MCF 10A (cell line): ENCODE measurements around the gene IGF1. TPM values are rescaled to one million over a fixed set of nuclear protein-coding genes. Genes with fewer than 3 reads are reported as not detected.
A peak's percentile ranks its signal among the peaks of the same experiment; 100 is the strongest.

Source experiments
- BruUV-seq: library from RNA; stranded (reverse); fragments of 400-500 nt; replicated peaks from 2 replicates; lab custom pipeline; 2021; lab: Mats Ljungman, UMichigan
- CTCF ChIA-PET: fragments of 300-600 bp; sonication (Branson Sonifier 250); formaldehyde crosslinking; extraction: SDS; loops from one replicate; lab custom pipeline; 2021; ENCODE audit warnings: antibody characterized with exemption, inconsistent platforms; lab: Yijun Ruan, JAX
- POLR2A ChIA-PET: fragments of 300-600, 350-650 bp; sonication (Branson Sonifier 250); formaldehyde crosslinking; extraction: SDS; loops from one replicate; lab custom pipeline; 2020; ENCODE audit warnings: antibody characterized with exemption, inconsistent platforms; lab: Yijun Ruan, JAX
- DNase-seq: peaks from one replicate; pipeline ENCODE4 v3.0.0-alpha.2; 2018; ENCODE audit not compliant: unreplicated experiment
- H3K27ac Mint-ChIP-seq: one replicate; pipeline ENCODE4 v1.8.0; 2022; ENCODE audit warnings: mild to moderate bottlenecking, low read depth, mixed read lengths; ENCODE audit not compliant: unreplicated experiment
- H3K27me3 Mint-ChIP-seq: one replicate; pipeline ENCODE4 v1.8.0; 2022; ENCODE audit warnings: mixed read lengths; ENCODE audit not compliant: insufficient read depth, unreplicated experiment
- H3K36me3 Mint-ChIP-seq: one replicate; pipeline ENCODE4 v1.8.0; 2022; ENCODE audit warnings: mild to moderate bottlenecking, moderate library complexity, mixed read lengths; ENCODE audit not compliant: insufficient read depth, unreplicated experiment
- H3K4me1 Mint-ChIP-seq: one replicate; pipeline ENCODE4 v1.8.0; 2022; ENCODE audit warnings: mixed read lengths; ENCODE audit not compliant: insufficient read depth, unreplicated experiment
- H3K4me3 Mint-ChIP-seq: one replicate; pipeline ENCODE4 v1.8.0; 2022; ENCODE audit warnings: mild to moderate bottlenecking, moderate library complexity, mixed read lengths; ENCODE audit not compliant: unreplicated experiment
- H3K9me3 Mint-ChIP-seq: one replicate; pipeline ENCODE4 v1.8.0; 2022; ENCODE audit warnings: mixed read lengths; ENCODE audit not compliant: unreplicated experiment
- intact Hi-C: fragments of 100-400 bp; cut with micrococcal nuclease; formaldehyde crosslinking; loops from 2 replicates; pipeline ENCODE4 v1.14.1; 2022
- total RNA-seq: library from RNA; stranded (reverse); gene quantifications from 2 replicates; pipeline ENCODE4 v1.2.3, GENCODE V29; 2022
- TF ChIP-seq, protein P1 (sequence below): fragments of 200-600 bp; IDR thresholded peaks from one replicate; pipeline ENCODE4 v1.8.0; 2022; ENCODE audit warnings: antibody characterized with exemption, mild to moderate bottlenecking; ENCODE audit not compliant: unreplicated experiment

Gene IGF1
- total RNA-seq, 1 experiment from 2014 or later: not detected

DNA sequence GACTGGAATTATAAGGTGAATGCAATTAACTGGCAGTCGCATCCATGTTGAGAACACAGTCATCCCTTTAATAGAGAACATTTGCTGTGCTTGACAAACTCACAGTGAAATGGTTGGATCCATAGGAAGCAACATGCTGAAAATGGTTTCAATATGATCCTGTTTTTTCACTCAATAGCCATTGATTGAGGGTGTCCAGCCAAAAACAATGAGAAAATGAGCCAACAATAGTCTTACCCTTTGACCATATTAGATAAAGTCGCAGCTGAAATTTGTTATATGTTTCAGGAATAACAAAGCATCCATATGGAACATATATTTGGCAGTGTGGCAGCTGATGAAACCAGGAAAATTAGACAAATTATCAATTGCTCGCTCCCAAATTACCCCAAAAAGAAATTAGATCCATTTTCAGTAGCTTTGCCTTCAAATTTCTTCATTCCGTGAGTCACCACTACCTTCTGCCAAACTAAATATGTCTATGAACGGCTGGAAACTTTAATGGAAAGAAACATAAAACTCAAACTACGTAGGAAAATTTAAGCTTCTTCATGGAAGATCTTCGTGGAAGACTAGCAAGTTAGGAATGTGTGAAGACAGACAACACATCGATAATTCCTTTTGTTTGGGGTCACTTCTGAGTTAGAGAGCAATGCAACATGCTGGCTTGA, 17.4 kb downstream of the IGF1 start:
- CTCF ChIA-PET: interaction anchor here (0.5 to 5.8 kb wide), 6 partner anchors 20 to 515 kb away, joined by 3 to 39 read pairs (median 4); no protein-coding TSS in a partner anchor
- no TSS peak for BruUV-seq

DNA sequence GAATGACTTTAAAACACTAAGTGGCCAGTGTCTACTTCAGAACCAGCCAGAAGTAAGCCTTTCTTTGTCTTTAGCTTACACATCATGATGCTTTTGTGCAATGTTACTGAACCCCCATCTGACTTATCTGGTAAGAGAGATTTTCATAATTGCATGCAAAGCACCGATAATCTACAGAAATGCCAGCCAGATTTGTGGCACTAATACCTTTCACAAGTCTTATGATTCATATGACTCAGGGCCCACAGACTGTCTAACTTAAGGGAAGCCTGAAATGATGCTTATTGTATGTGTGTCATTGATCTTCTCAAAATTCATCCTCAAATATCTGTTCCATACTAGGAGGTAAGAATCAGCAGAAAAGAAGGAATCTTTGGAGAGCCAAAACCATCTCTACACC, 18.0 kb downstream of the IGF1 start:
- Mint-ChIP-seq H3K27ac (no peak overlapping the region), H3K4me1 (peaks cover 25% of the 10 kb centered on the region), H3K27me3 (no peaks in the 10 kb centered on the region), H3K36me3 (no peaks in the 10 kb centered on the region), H3K9me3 (no peaks in the 10 kb centered on the region), H3K4me3 (no peak overlapping the region)
- TF ChIP-seq, protein P1, sequence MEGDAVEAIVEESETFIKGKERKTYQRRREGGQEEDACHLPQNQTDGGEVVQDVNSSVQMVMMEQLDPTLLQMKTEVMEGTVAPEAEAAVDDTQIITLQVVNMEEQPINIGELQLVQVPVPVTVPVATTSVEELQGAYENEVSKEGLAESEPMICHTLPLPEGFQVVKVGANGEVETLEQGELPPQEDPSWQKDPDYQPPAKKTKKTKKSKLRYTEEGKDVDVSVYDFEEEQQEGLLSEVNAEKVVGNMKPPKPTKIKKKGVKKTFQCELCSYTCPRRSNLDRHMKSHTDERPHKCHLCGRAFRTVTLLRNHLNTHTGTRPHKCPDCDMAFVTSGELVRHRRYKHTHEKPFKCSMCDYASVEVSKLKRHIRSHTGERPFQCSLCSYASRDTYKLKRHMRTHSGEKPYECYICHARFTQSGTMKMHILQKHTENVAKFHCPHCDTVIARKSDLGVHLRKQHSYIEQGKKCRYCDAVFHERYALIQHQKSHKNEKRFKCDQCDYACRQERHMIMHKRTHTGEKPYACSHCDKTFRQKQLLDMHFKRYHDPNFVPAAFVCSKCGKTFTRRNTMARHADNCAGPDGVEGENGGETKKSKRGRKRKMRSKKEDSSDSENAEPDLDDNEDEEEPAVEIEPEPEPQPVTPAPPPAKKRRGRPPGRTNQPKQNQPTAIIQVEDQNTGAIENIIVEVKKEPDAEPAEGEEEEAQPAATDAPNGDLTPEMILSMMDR: no peak
- DNase-seq: peak; percentile 39
- intact Hi-C loops: no loop called here
- CTCF ChIA-PET: interaction anchor here (5.8 kb wide), 1 partner anchor 21 kb away, joined by 39 read pairs; no protein-coding TSS in a partner anchor
- no TSS peak for BruUV-seq
- POLR2A ChIA-PET: interaction anchor here (0.7 to 1.1 kb wide), 2 partner anchors 14 to 17 kb away, joined by 3 read pairs; no protein-coding TSS in a partner anchor

More for the DNA sequence above, 17.4 kb downstream of the IGF1 start:
- TF ChIP-seq, protein P1: no peak
- Mint-ChIP-seq H3K36me3 (no peaks in the 10 kb centered on the region), H3K4me3 (no peak overlapping the region), H3K27ac (peak overlapping the region; percentile 57), H3K27me3 (no peaks in the 10 kb centered on the region), H3K4me1 (peaks cover 25% of the 10 kb centered on the region), H3K9me3 (no peaks in the 10 kb centered on the region)
- POLR2A ChIA-PET: interaction anchor here (0.7 to 1.1 kb wide), 6 partner anchors 8 to 1056 kb away, joined by 3 read pairs; partner anchors contain the start of gene ARL1
- intact Hi-C loops: no loop called here
- DNase-seq: peak; percentile 64

DNA sequence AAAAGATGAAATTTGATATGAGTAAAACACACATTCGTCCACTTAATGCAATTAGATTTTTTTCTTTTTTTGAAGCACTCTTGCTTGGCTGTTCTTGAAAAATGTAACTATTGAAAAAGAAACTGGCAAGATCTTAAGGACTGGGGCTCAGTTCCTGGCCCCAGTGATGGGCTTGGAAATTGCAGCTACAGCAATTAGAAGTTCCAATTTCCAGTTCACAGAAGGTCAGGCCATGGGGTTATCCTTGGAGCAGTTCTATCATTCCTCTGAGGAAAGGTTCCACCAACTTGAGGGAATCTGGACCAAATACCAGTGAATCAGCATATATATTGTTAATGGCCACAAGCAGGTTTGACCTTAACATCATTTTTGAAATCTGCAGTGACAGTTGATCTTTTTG, 18.9 kb downstream of the IGF1 start:
- Mint-ChIP-seq H3K4me3 (no peak overlapping the region), H3K27me3 (no peaks in the 10 kb centered on the region), H3K27ac (no peak overlapping the region), H3K4me1 (peaks cover 25% of the 10 kb centered on the region), H3K36me3 (no peaks in the 10 kb centered on the region), H3K9me3 (no peaks in the 10 kb centered on the region)
- ChIA-PET CTCF (interaction anchor here (5.8 kb wide), 1 partner anchor 22 kb away, joined by 39 read pairs; no protein-coding TSS in a partner anchor), POLR2A (no interaction called here)
- BruUV-seq: no TSS peak
- intact Hi-C loops: no loop called here
- TF ChIP-seq, protein P1: no peak
- no peak for DNase-seq

DNA sequence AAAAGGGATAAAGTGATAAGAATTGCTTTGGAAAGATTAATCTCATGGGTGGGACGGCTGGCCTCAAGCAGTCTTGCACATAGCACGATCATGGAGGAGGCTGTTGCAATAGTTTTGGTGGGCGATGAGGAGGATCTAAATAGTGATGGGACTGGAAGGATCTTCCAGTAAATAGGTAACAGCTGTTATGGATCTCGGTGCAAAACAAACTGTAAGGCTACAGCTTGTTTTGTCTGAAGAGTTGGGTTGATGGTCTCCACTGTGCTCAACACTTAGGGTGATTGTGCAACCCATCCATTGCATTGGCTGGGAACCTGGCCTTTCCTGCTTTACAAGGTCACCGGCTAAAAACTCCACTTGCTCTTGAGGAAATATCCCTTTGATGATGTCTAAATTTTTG, 21.0 kb downstream of the IGF1 start:
- Mint-ChIP-seq H3K9me3 (no peaks in the 10 kb centered on the region), H3K4me3 (no peak overlapping the region), H3K27me3 (no peaks in the 10 kb centered on the region), H3K4me1 (peaks cover 25% of the 10 kb centered on the region), H3K36me3 (no peaks in the 10 kb centered on the region), H3K27ac (no peak overlapping the region)
- POLR2A ChIA-PET: no interaction called here
- no peak for DNase-seq
- intact Hi-C loops: no loop called here
- CTCF ChIA-PET: interaction anchor here (0.6 to 1.5 kb wide), 5 partner anchors 13 to 240 kb away, joined by 3 to 4 read pairs (median 3); no protein-coding TSS in a partner anchor
- TF ChIP-seq, protein P1: no peak
- no TSS peak for BruUV-seq
